Natural killer cell (primary cell): ENCODE measurements around the gene PRDM11. TPM values are rescaled to one million over a fixed set of nuclear protein-coding genes. Genes with fewer than 3 reads are reported as not detected.

Source experiments
- ATAC-seq, 3 donors: fragments of 150-1000 bp in 2 of 3; fragments of 200-7000 bp in 1 of 3; cut with Tn5 transposase; 1 replicate in 1 of 3; 2 replicates in 2 of 3; pipeline ENCODE4 v1.10.0; 2021; ENCODE audit warnings: mild to moderate bottlenecking in 2 of 3, moderate library complexity in 2 of 3
- DNase-seq, 2 donors: peaks; one replicate each; pipeline versions ENCODE4 v3.0.0 to v3.0.0-alpha.2; 2013 to 2021; ENCODE audit warnings: mixed read lengths in 1 of 2
- H3K27ac ChIP-seq: one replicate; pipeline ENCODE4 v1.5.1; 2013; ENCODE audit warnings: mild to moderate bottlenecking, low read length
- H3K27me3 ChIP-seq: one replicate; pipeline ENCODE4 v1.6.1; 2013; ENCODE audit warnings: low read length; ENCODE audit not compliant: control insufficient read depth, insufficient read depth
- H3K36me3 ChIP-seq: one replicate; pipeline ENCODE4 v1.6.1; 2013; ENCODE audit warnings: low read length; ENCODE audit not compliant: control insufficient read depth, insufficient read depth
- H3K4me1 ChIP-seq: one replicate; pipeline ENCODE4 v1.6.1; 2013; ENCODE audit warnings: low read length; ENCODE audit not compliant: control insufficient read depth, insufficient read depth
- H3K4me3 ChIP-seq: one replicate; pipeline ENCODE4 v1.5.1; 2013; ENCODE audit warnings: low read length
- H3K9me3 ChIP-seq: one replicate; pipeline ENCODE4 v1.6.1; 2013; ENCODE audit warnings: low read length; ENCODE audit not compliant: control insufficient read depth, insufficient read depth
- H3K27ac Mint-ChIP-seq, 2 donors: one replicate each; pipeline ENCODE4 v1.8.0; 2022; ENCODE audit warnings: mild to moderate bottlenecking in 2 of 2, mixed read lengths in 2 of 2, moderate library complexity in 1 of 2
- H3K27me3 Mint-ChIP-seq, 2 donors: one replicate each; pipeline ENCODE4 v1.8.0; 2022; ENCODE audit warnings: low read depth in 2 of 2, mixed read lengths in 2 of 2
- H3K36me3 Mint-ChIP-seq: one replicate; pipeline ENCODE4 v1.8.0; 2022; ENCODE audit warnings: mixed read lengths
- H3K4me1 Mint-ChIP-seq, 2 donors: one replicate each; pipeline ENCODE4 v1.8.0; 2022; ENCODE audit warnings: mixed read lengths in 2 of 2
- H3K4me3 Mint-ChIP-seq: one replicate; pipeline ENCODE4 v1.8.0; 2022; ENCODE audit warnings: mild to moderate bottlenecking, moderate library complexity, mixed read lengths
- H3K9me3 Mint-ChIP-seq, 2 donors: one replicate each; pipeline ENCODE4 v1.8.0; 2022; ENCODE audit warnings: mixed read lengths in 2 of 2
- CTCF ChIP-seq: fragments of 200-600 bp; IDR thresholded peaks from one replicate; pipeline ENCODE4 v1.8.0; 2022; ENCODE audit warnings: antibody characterized with exemption
- WGBS: methylation state at CpG from one replicate; pipeline ENCODE4 v1.1.7; 2013; ENCODE audit warnings: missing lambda C conversion rate; ENCODE audit not compliant: insufficient coverage; 5-methylcytosine and 5-hydroxymethylcytosine counted together
- intact Hi-C: fragments of 100-400 bp; cut with micrococcal nuclease; formaldehyde crosslinking; loops from one replicate; pipeline ENCODE4 v1.14.2; 2022
- total RNA-seq, 4 donors: library from RNA; stranded (reverse); fragments of 120-200 nt in 1 of 4; gene quantifications; one replicate each; pipeline versions ENCODE4 v1.2.3 to v1.2.4, GENCODE V29; 2013 to 2022

The PRDM11 gene
- total RNA-seq, 3 donors from 2014 or later (not counting 1 experiment from before 2014, with no cell fraction given), result 10.3 to 14.7 (median 13.7) TPM

- ATAC-seq (no peak), DNase-seq (no peak)
- Mint-ChIP-seq H3K27ac (no peak overlapping the region), H3K36me3 (no peaks in the 10 kb centered on the region), H3K9me3 (no peaks in the 10 kb centered on the region), H3K4me3 (no peak overlapping the region), H3K27me3 (peaks cover 10 to 13% of the 10 kb centered on the region in 2 donors), H3K4me1 (peaks cover 23 to 26% of the 10 kb centered on the region in 2 donors)
- intact Hi-C loops, result no loop called here
- Histone ChIP-seq H3K4me3 (no peak overlapping the region), H3K9me3 (no peaks in the 10 kb centered on the region), H3K36me3 (no peaks in the 10 kb centered on the region), H3K4me1 (peaks cover 13% of the 10 kb centered on the region), H3K27me3 (peaks cover 5% of the 10 kb centered on the region), H3K27ac (no peak overlapping the region)
- WGBS, result 86% methylated on average over 1 of the region's 1 CpG
- no peak for TF ChIP-seq CTCF
Measured at GRCh38 chr11:45176996-45177395, 30.6 kb downstream of the PRDM11 start.

DNA sequence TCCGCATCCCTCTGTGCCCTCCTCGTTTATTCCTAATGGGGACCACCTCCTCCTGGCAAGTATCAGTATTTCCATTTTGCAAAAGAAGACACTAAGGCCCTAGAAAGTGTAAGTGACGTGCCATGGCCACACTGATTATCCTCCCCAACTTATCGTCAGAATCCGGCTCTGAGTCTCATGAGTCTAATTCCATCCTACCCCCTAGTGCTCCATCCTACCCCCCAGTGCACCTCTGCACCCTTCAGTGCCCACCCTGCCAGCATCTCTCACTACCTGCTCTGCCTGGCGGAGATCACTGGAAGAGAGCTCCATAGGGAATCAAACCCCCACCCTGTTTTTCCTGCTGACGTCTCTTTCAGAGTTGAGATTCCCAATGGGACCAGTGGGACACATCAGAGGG, 31.8 kb downstream of the PRDM11 start:
- Mint-ChIP-seq H3K27ac (no peak overlapping the region), H3K27me3 (peaks cover 10 to 13% of the 10 kb centered on the region in 2 donors), H3K36me3 (no peaks in the 10 kb centered on the region), H3K9me3 (no peaks in the 10 kb centered on the region), H3K4me1 (peaks cover 23 to 25% of the 10 kb centered on the region in 2 donors), H3K4me3 (peak overlapping the region; percentile 22)
- ATAC-seq, result no peak
- DNase-seq, result no peak
- intact Hi-C loops, result no loop called here
- Histone ChIP-seq H3K4me3 (no peak overlapping the region), H3K27ac (no peak overlapping the region), H3K36me3 (peaks cover 2% of the 10 kb centered on the region), H3K9me3 (no peaks in the 10 kb centered on the region), H3K27me3 (peaks cover 5% of the 10 kb centered on the region), H3K4me1 (peaks cover 13% of the 10 kb centered on the region)
- WGBS, result 91% methylated on average over 7 of the region's 7 CpGs
- no peak for TF ChIP-seq CTCF

DNA sequence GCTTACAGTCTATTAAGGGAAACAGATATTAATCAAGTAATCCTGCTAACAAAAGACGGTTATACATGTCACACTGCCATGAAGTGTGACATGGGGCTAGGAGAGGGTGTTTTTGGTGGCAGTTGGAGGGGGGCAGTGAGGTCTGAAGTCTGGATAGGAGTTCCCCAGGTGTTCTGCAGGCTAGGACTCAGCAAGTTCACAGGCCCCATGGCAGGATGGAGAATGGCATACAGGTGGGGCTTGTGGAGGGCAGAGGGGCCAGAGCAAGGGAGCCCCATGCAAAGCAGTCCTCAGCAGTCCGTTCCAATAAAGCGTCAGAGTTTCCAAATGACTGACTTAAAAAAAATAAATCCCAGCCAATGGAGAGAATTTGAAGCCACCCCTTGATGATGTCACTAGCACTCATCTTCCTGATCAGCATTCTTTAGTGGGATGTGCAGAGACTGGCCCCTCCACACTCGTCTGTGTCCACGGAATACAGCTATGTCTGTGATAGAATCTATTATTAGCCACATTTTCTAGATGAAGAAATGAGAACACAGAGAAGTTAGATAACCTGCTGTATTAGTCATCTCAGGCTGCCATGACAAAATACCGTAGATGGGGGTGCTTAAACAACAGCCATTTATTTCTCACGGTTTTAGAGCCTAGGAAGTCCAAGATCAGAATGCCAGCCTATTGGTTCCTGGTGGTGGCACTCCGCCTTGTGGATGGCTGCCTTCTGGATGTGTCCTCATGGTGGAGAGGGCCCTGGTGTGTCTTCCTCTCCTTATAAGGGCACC, 32.6 kb downstream of the PRDM11 start:
- peaks cover 10 to 13% of the 10 kb centered on the region in 2 donors for H3K27me3 Mint-ChIP-seq
- no peak for TF ChIP-seq CTCF
- 89% methylated on average over 7 of the region's 8 CpGs for WGBS
- Histone ChIP-seq H3K4me3 (no peak overlapping the region), H3K9me3 (no peaks in the 10 kb centered on the region), H3K27ac (no peak overlapping the region), H3K36me3 (peaks cover 7% of the 10 kb centered on the region), H3K4me1 (peaks cover 13% of the 10 kb centered on the region), H3K27me3 (peaks cover 5% of the 10 kb centered on the region)
- H3K4me1 Mint-ChIP-seq, result peaks cover 23 to 25% of the 10 kb centered on the region in 2 donors
- H3K4me3 Mint-ChIP-seq, result peak overlapping the region; percentile 68
- H3K9me3 Mint-ChIP-seq, result no peaks in the 10 kb centered on the region
- H3K27ac Mint-ChIP-seq, result no peak overlapping the region
- no peak for DNase-seq
- ATAC-seq, result no peak
- intact Hi-C loops, result no loop called here
- H3K36me3 Mint-ChIP-seq, result no peaks in the 10 kb centered on the region
